PC-3 (cell line): ENCODE data around the gene RNASEH2B.

ENCODE experiments used
- CTCF ChIP-seq: fragments of 300-600 bp; sonication (generic); conservative IDR thresholded peaks from 2 replicates; pipeline ENCODE4 v1.5.1; 2017; ENCODE audit warnings: antibody characterized with exemption, low read depth, mild to moderate bottlenecking, low read length
- EZH2 ChIP-seq: fragments of 300-600 bp; sonication (generic); IDR thresholded peaks from one replicate; pipeline ENCODE4 v1.6.1; 2017; ENCODE audit warnings: antibody characterized with exemption, mild to moderate bottlenecking, low read length; ENCODE audit not compliant: unreplicated experiment

- TF ChIP-seq CTCF (peak; percentile 43), EZH2 (no peak)
Measured at GRCh38 chr13:50989476-50989875, 79.9 kb downstream of the RNASEH2B start.
